Measurements from ENCODE around the gene GCNT1. TPM values are rescaled to one million over a fixed set of nuclear protein-coding genes. Genes with fewer than 3 reads are reported as not detected.

Gene GCNT1
- total and polyA plus RNA-seq, 2 donors (not counting 1 experiment from before 2014, with no cell fraction given): 9.1 to 31.0 TPM

GRCh38 chr9:76510041-76510440, 51.1 kb downstream of the GCNT1 start:
- H3K9me3 ChIP-seq (ENCODE audit: control extremely low read depth in 1 of 3, control insufficient read depth in 2 of 3, insufficient read depth in 1 of 3, low read length in 2 of 3): no peaks in the 10 kb centered on the region

GRCh38 chr9:76510446-76510845, 51.5 kb downstream of the GCNT1 start:
- Histone ChIP-seq H3K27ac (ENCODE audit: low read length in 2 of 2) (no peak overlapping the region), H2AFZ (ENCODE audit: insufficient read depth, low read depth, low read length, poor library complexity, severe bottlenecking) (no peak overlapping the region), H3K79me2 (ENCODE audit: control insufficient read depth, insufficient read depth, low read length) (no peaks in the 10 kb centered on the region), H3K9ac (ENCODE audit: low read length) (no peak overlapping the region), H3K4me3 (ENCODE audit: control extremely low read depth in 1 of 5, extremely low read depth in 1 of 5, insufficient read depth in 1 of 5, low read depth in 2 of 5, low read length in 4 of 5) (no peak overlapping the region), H3K27me3 (replicated peaks in 1 of 4; ENCODE audit: control extremely low read depth in 1 of 4, control insufficient read depth in 3 of 4, insufficient read depth in 4 of 4, low read length in 3 of 4) (no peaks in the 10 kb centered on the region), H3K36me3 (replicated peaks in 1 of 2; ENCODE audit: control extremely low read depth in 1 of 2, control insufficient read depth in 1 of 2, extremely low read depth in 1 of 2, insufficient read depth in 2 of 2, low read length in 1 of 2) (no peaks in the 10 kb centered on the region), H3K9me3 (ENCODE audit: control extremely low read depth in 1 of 3, control insufficient read depth in 2 of 3, insufficient read depth in 1 of 3, low read length in 2 of 3) (no peaks in the 10 kb centered on the region), H3K4me2 (replicated peaks; ENCODE audit: low read depth, low read length, poor library complexity, severe bottlenecking) (no peak overlapping the region), H4K20me1 (ENCODE audit: control insufficient read depth, insufficient read depth, low read length, poor library complexity, severe bottlenecking) (no peaks in the 10 kb centered on the region), H3K4me1 (ENCODE audit: control insufficient read depth in 2 of 2, insufficient read depth in 2 of 2, low read length in 2 of 2) (no peaks in the 10 kb centered on the region)
- H3K27ac Mint-ChIP-seq: no peak overlapping the region
- H3K4me3 Mint-ChIP-seq: no peak overlapping the region
- H3K4me1 Mint-ChIP-seq: no peaks in the 10 kb centered on the region
- H3K27me3 Mint-ChIP-seq: no peaks in the 10 kb centered on the region
- DNase-seq: no peak
- no peak for TF ChIP-seq CTCF (IDR thresholded peaks at IDR 0.05)
- no peak for TF ChIP-seq EZH2 (IDR thresholded peaks at IDR 0.05; ENCODE audit: borderline replicate concordance, insufficient read depth, low read depth, low read length, poor library complexity, severe bottlenecking)
- ATAC-seq (ENCODE audit: low read depth): no peak
- ChIA-PET CTCF (no interaction called here), POLR2A (no interaction called here)
- intact Hi-C loops (cut with micrococcal nuclease): loop anchor here (5.0 kb wide), 1 partner anchor 67 kb away; no protein-coding TSS in a partner anchor
- no CpG with 5 or more reads among the region's 2 CpGs for WGBS (ENCODE audit: insufficient coverage)
- H3K9me3 Mint-ChIP-seq (ENCODE audit: insufficient read depth): peaks cover 2% of the 10 kb centered on the region

More at GRCh38 chr9:76510041-76510440, 51.1 kb downstream of the GCNT1 start:
- H3K4me2 ChIP-seq (replicated peaks; ENCODE audit: low read depth, low read length, poor library complexity, severe bottlenecking): no peak overlapping the region
- H3K79me2 ChIP-seq (ENCODE audit: control insufficient read depth, insufficient read depth, low read length): no peaks in the 10 kb centered on the region
- peaks cover 3% of the 10 kb centered on the region for H4K20me1 ChIP-seq (ENCODE audit: control insufficient read depth, insufficient read depth, low read length, poor library complexity, severe bottlenecking)
- ChIA-PET POLR2A (interaction anchor here (0.7 kb wide), 1 partner anchor 66 kb away, joined by 5 read pairs; no protein-coding TSS in a partner anchor), CTCF (no interaction called here)
- Mint-ChIP-seq H3K4me1 (no peaks in the 10 kb centered on the region), H3K9me3 (ENCODE audit: insufficient read depth) (peaks cover 2% of the 10 kb centered on the region), H3K27me3 (no peaks in the 10 kb centered on the region), H3K27ac (no peak overlapping the region), H3K4me3 (no peak overlapping the region)
- H3K27me3 ChIP-seq (replicated peaks in 1 of 4; ENCODE audit: control extremely low read depth in 1 of 4, control insufficient read depth in 3 of 4, insufficient read depth in 4 of 4, low read length in 3 of 4): no peaks in the 10 kb centered on the region
- no peak overlapping the region for H3K4me3 ChIP-seq (ENCODE audit: control extremely low read depth in 1 of 5, extremely low read depth in 1 of 5, insufficient read depth in 1 of 5, low read depth in 2 of 5, low read length in 4 of 5)
- ATAC-seq (ENCODE audit: low read depth) (no peak), DNase-seq (no peak)
- H3K36me3 ChIP-seq (replicated peaks in 1 of 2; ENCODE audit: control extremely low read depth in 1 of 2, control insufficient read depth in 1 of 2, extremely low read depth in 1 of 2, insufficient read depth in 2 of 2, low read length in 1 of 2): no peaks in the 10 kb centered on the region
- no peak overlapping the region for H2AFZ ChIP-seq (ENCODE audit: insufficient read depth, low read depth, low read length, poor library complexity, severe bottlenecking)
- WGBS (ENCODE audit: insufficient coverage): 100% methylated on average over 1 of the region's 1 CpG
- TF ChIP-seq EZH2 (IDR thresholded peaks at IDR 0.05; ENCODE audit: borderline replicate concordance, insufficient read depth, low read depth, low read length, poor library complexity, severe bottlenecking) (no peak), CTCF (IDR thresholded peaks at IDR 0.05) (no peak)
- no peak overlapping the region for H3K27ac ChIP-seq (ENCODE audit: low read length in 2 of 2)
- no peak overlapping the region for H3K9ac ChIP-seq (ENCODE audit: low read length)
- no peaks in the 10 kb centered on the region for H3K4me1 ChIP-seq (ENCODE audit: control insufficient read depth in 2 of 2, insufficient read depth in 2 of 2, low read length in 2 of 2)
- intact Hi-C loops (cut with micrococcal nuclease): loop anchor here (5.0 kb wide), 1 partner anchor 67 kb away; no protein-coding TSS in a partner anchor
